ENCODE measurements around the gene CLDN14.

Gene CLDN14

GRCh38 chr21:36466061-36466511, 13.8 kb downstream of the CLDN14 start:
- DNase-seq = no peak

- no peak for DNase-seq
These were observed 14.4 kb downstream of the CLDN14 start for GRCh38 chr21:36465478-36465877.

DNA sequence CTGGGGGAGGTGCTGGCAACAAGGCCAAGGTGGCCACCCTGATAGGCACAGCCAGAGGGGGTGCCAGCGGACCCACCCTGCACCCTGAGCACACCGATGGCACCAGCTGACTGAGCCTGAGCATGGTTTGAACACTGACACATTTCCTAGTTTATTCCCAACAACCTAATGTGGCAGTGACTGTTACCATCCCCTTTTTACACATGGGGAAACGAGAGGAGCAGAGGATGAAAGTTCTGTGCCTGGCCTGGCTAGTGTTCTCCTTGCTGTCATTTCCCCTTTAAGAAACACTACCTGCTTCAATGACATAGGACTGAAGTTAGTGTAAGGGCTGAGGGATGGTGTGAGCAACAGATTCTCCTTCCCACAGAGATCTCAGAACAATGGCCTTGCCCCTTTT, 15.3 kb downstream of the CLDN14 start:
- DNase-seq = no peak

GRCh38 chr21:36463991-36464390, 15.9 kb downstream of the CLDN14 start:
- DNase-seq = no peak

DNA sequence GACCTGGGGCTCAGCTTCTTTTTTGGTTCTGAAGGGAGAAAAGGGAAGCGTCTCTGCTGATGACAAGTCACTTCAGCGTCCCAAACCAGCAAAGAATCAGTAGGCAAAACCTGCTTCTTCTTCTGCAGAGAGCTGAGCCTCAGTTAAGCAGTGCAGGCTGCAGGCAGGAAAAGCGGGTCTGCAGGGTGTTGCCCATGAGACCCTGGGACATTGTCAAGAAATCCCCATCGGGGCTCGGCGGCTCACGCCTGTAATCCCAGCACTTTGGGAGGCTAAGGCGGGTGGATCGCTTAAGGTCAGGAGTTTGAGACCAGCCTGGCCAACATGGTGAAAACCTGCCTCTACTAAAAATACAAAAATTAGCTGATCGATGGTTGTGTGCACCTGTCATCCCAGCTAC, 16.7 kb downstream of the CLDN14 start:
- DNase-seq = no peak

- DNase-seq = no peak
These were observed 17.9 kb downstream of the CLDN14 start for GRCh38 chr21:36461918-36462486.

GRCh38 chr21:36461277-36461917, 18.5 kb downstream of the CLDN14 start:
- DNase-seq = no peak

DNA sequence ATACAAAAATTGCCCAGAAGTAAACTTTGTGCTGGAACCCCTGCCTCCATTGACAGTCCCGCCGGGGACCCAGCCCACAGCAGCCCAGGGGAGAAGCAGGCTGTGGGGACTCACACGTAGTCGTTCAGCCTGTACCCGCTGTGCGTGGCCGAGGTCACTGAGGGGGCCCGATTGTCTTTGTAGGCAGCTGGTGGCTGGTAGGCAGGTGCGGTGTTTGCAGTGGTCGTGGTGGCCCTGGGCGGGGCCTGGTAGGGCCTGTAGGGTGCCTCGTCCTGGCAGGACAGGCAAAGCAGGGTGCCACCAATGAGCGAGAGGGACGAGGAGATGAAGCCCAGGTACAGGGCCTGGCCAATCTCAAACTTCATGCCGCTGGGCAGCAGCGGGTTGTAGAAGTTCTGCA, 19.1 kb downstream of the CLDN14 start:
- no peak for DNase-seq

GRCh38 chr21:36459098-36459497, 20.8 kb downstream of the CLDN14 start:
- no peak for DNase-seq

GRCh38 chr21:36456729-36457414, 23.1 kb downstream of the CLDN14 start:
- no peak for DNase-seq

DNA sequence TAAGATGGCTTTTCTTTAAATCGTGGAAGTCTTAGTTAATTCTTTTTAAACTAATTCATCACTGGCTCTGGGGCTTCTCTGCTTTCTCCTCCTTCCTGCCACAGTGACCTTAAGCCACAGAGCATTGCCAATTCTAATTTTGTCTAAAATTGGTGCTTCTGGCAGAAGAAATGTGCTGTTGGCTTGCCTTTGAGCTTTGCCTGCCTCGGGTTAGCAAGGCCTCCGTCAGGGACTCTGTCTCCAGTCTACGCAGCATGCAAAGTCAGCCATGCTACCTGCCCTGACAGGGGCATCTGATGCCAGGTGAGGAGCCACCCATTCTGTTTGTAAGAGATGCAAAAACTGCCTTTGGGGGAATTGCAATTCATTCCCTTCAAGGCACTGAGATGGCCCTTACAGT, 25.2 kb downstream of the CLDN14 start:
- DNase-seq = no peak

- no peak for DNase-seq
These were observed 25.8 kb downstream of the CLDN14 start for GRCh38 chr21:36454093-36454531.

- DNase-seq = no peak
These were observed 27.6 kb downstream of the CLDN14 start for GRCh38 chr21:36452281-36452825.

DNA sequence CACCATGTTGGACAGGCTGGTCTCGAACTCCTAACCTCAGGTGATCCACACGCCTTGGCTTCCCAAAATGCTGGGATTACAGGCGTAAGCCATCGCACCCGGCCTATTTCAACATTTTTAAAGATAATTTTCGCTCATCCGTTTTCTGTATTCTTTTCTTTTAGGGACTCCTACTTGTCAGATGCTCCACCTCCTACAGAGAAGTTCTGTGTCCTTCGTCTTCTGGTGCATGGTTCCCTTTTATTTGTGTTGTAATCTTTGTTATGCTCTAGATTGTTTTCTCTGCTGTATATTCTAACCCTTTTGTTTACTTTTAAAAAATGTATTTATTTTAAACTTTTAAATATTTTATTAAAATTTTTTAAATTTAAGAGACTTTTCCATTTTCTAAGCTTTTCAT, 28.4 kb downstream of the CLDN14 start:
- no peak for DNase-seq

DNA sequence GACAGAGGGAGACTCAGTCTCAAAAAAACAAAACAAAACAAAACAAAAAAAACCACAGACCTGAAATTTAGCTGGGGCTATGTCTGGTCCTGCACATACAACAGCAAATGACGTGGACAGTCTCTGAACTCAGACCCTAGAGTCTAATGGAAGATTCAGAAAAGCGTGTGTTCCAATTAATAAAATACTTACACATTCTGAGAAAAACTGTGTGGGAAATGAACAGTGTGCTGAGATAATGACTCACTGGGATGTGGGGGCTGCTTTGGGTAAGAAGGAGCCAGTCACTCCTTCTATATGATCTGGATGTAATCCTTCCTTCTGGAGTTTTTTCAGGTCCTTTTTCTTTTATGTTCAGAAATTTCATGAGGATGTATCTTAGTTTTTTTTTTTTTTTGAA, 29.4 kb downstream of the CLDN14 start:
- no peak for DNase-seq

DNA sequence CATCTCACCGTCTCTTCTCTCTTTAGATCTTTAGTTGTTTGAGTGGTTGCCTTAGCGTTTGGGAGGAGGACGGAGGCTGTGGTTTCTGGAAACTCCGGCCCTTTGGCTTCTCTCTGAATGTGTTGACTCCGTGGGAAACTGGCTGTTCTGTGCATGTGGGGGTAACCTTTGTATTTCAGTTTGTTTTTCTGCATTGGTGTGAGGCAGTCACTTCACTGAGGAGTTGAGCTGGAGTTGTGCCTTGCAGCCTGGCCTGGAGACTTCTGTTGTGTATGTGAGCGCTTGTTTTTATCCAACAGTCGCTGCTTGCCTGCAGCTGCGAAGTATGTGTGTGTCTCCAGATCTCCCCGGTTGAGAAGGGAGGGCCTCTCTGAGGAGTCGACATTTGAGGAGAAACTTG, 33.6 kb downstream of the CLDN14 start:
- no peak for DNase-seq

- no peak for DNase-seq
These were observed 38.2 kb downstream of the CLDN14 start for GRCh38 chr21:36441715-36442114.

DNA sequence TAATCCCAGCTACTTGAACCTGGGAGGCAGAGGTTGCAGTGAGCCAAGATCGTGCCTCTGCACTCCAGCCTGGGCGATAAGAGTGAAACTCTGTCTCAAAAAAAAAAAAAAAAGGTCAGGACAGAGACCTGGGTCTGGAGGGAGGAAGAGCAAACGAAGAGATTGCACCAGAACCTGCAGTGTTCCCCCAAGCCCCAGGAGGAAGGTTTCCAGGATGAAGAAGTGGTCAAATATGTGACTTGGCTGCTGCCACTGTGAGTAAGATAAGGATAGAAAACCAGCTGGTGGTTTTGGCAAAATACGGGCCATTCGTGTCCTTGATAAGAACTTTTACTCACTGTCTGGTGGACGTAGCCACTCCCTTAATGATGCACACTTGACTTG, 42.2 kb downstream of the CLDN14 start:
- DNase-seq = no peak

DNA sequence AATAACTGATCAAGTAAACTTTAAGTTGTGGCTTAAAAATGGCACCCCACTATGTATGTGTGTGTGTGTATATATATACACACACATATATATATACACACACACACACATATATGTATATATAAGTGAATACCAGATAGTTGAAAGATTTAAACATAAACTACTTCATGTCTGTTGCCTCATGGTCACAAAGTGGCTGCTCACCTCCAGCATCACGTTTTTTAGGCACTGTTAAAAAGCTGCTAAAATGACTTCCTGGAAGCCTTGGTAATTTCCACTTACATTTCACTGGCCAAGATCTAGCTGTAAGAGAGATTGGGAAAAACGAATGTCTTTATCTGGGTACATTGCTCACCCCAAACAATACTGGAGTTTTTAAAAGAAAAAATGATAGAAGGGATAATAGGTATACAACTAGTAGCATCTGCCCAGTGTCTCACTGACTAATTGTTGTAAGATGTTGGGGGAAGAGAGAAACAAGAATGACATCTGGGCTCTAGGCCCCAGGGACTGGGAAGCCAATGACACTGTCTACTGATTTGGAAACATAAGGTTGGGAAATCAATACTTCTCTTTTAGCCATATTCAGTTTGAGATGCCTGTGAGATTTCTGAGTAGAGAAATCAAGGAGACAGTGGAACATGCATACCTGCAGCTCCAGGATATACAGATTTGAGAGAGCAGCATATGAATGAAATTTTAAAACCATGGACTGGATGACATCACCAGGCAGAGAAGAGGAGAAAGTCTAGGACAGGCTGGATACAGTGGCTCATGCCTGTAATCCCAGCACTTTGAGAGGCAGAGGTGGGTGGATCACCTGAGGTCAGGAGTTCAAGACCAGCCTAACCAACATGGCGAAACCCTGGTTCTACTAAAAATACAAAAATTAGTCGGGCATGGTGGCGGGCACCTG, 42.8 kb downstream of the CLDN14 start:
- no peak for DNase-seq

- DNase-seq = no peak
These were observed 45.8 kb downstream of the CLDN14 start for GRCh38 chr21:36434144-36434543.

DNA sequence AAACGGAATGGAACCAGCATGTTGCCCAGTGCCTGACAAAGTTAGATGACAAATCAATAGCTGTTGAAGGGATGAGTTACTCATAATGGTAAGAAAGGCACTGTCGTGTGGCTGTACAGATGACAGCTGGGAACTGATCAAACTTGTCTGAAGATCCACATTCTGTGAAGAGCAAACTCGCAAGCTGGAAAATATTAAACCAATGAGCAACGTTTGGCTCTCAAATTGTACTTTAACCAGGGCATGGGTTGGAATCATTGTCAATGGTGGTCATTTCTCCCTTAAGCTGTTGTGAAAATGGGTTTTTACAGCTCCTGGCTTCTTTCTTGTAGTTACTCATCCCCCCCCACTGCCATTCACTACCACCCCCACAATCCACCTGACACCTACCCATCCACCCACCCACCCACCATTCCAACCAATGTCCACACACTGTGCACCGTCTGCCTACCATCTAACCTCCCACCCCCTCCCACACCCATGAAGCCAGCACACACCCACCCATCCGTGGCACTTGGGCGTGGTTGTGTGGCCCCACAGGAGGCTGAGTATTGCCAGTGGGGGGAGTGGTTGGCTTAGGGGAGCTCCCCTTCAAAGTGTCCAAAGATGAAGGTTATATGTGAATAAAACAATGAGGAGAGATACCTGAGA, 46.7 kb downstream of the CLDN14 start:
- DNase-seq = no peak

- DNase-seq = no peak
These were observed 48.7 kb downstream of the CLDN14 start for GRCh38 chr21:36431252-36431651.

GRCh38 chr21:36430841-36431240, 49.1 kb downstream of the CLDN14 start:
- DNase-seq = no peak
